Panc1 (cell line): Measurements from ENCODE around the gene STRADA. TPM values are rescaled to one million over a fixed set of nuclear protein-coding genes. Genes with fewer than 3 reads are reported as not detected.

Experiments
- ATAC-seq: fragments of 200-7000 bp; cut with Tn5 transposase; 2 replicates; pipeline ENCODE4 v1.9.1; 2020; ENCODE audit warnings: mild to moderate bottlenecking, moderate library complexity
- BruUV-seq: library from RNA; stranded (reverse); fragments of 400-500 nt; replicated peaks from 2 replicates; lab custom pipeline; 2021; lab: Mats Ljungman, UMichigan
- CTCF ChIA-PET: fragments of 300-600 bp; sonication (Branson Sonifier 250); formaldehyde crosslinking; loops from one replicate; lab custom pipeline; 2022; ENCODE audit warnings: antibody characterized with exemption; lab: Charles Lee
- POLR2A ChIA-PET: fragments of 300-600 bp; sonication (Branson Sonifier 250); formaldehyde crosslinking; loops from one replicate; lab custom pipeline; 2022; ENCODE audit warnings: antibody characterized with exemption; lab: Charles Lee
- DNase-seq: peaks from one replicate; pipeline ENCODE4 v3.0.0-alpha.2; 2010; ENCODE audit warnings: low read depth, low spot score
- H3K27ac ChIP-seq: 2 replicates; pipeline ENCODE4 v1.5.1; 2011; ENCODE audit warnings: mild to moderate bottlenecking, low read length, inconsistent platforms
- H3K27me3 ChIP-seq: fragments of 200-500 bp; sonication (Bioruptor generic); 2 replicates; pipeline ENCODE4 v1.6.0; 2014; ENCODE audit warnings: low read length, inconsistent platforms; ENCODE audit not compliant: control insufficient read depth, insufficient read depth
- H3K36me3 ChIP-seq: fragments of 200-500 bp; sonication (Bioruptor generic); 2 replicates; pipeline ENCODE4 v1.5.1; 2014; ENCODE audit warnings: inconsistent platforms, mild to moderate bottlenecking, low read length, moderate library complexity; ENCODE audit not compliant: control insufficient read depth, insufficient read depth
- H3K4me1 ChIP-seq: 2 replicates; pipeline ENCODE4 v1.5.1; 2011; ENCODE audit warnings: inconsistent platforms, mild to moderate bottlenecking, low read length, moderate library complexity; ENCODE audit not compliant: control insufficient read depth, insufficient read depth
- H3K4me3 ChIP-seq, 2 experiments: 2 replicates each; pipeline ENCODE4 v1.5.1; 2011 to 2012; ENCODE audit warnings: low read depth in 2 of 2, low read length in 2 of 2, mild to moderate bottlenecking in 2 of 2, inconsistent platforms in 1 of 2, moderate library complexity in 1 of 2
- H3K9me3 ChIP-seq: fragments of 200-500 bp; sonication (Bioruptor generic); 2 replicates; pipeline ENCODE4 v1.5.1; 2014; ENCODE audit warnings: low read depth, mild to moderate bottlenecking, inconsistent platforms, low read length, moderate library complexity; ENCODE audit not compliant: control insufficient read depth, insufficient read depth
- POLR2AphosphoS5 ChIP-seq: IDR thresholded peaks from 2 replicates; pipeline ENCODE4 v1.6.1; 2012; ENCODE audit warnings: mild to moderate bottlenecking, low read depth, low read length, moderate library complexity
- SIN3A ChIP-seq: IDR thresholded peaks from 2 replicates; pipeline ENCODE4 v1.6.1; 2012; ENCODE audit warnings: low read depth, mild to moderate bottlenecking, low read length, moderate library complexity, borderline replicate concordance; ENCODE audit not compliant: insufficient read depth
- TCF7L2 ChIP-seq: IDR thresholded peaks from 2 replicates; pipeline ENCODE4 v1.6.1; 2011; ENCODE audit warnings: mild to moderate bottlenecking, low read depth, low read length, inconsistent platforms
- in situ Hi-C: cut with HindIII; loops from 2 replicates; pipeline ENCODE4 v1.10.0; 2016; ENCODE audit warnings: low sequenced_read_pairs, low pct_unique_long_range_greater_than_20kb
- intact Hi-C: fragments of 100-400 bp; cut with micrococcal nuclease; formaldehyde crosslinking; loops from one replicate; pipeline ENCODE4 v1.10.0; 2022; ENCODE audit not compliant: unreplicated experiment
- total RNA-seq: library from RNA; stranded (reverse); gene quantifications from one replicate; pipeline ENCODE4 v1.2.1, GENCODE V29; 2021; ENCODE audit not compliant: unreplicated experiment
- TF ChIP-seq, protein P1 (sequence below), 2 experiments: IDR thresholded peaks; 2 replicates each; pipeline ENCODE4 v1.6.1; 2011 to 2012; ENCODE audit warnings: low read depth in 2 of 2, control low read depth in 1 of 2, low read length in 1 of 2, mild to moderate bottlenecking in 1 of 2, moderate library complexity in 1 of 2; ENCODE audit not compliant: insufficient read depth in 1 of 2
- TF ChIP-seq, protein P2 (sequence below): fragments of 450-650 bp; IDR thresholded peaks from 2 replicates; pipeline ENCODE4 v1.5.1; 2017; ENCODE audit warnings: mild to moderate bottlenecking

The STRADA gene
- total RNA-seq, 1 experiment from 2014 or later = 26.0 TPM

DNA sequence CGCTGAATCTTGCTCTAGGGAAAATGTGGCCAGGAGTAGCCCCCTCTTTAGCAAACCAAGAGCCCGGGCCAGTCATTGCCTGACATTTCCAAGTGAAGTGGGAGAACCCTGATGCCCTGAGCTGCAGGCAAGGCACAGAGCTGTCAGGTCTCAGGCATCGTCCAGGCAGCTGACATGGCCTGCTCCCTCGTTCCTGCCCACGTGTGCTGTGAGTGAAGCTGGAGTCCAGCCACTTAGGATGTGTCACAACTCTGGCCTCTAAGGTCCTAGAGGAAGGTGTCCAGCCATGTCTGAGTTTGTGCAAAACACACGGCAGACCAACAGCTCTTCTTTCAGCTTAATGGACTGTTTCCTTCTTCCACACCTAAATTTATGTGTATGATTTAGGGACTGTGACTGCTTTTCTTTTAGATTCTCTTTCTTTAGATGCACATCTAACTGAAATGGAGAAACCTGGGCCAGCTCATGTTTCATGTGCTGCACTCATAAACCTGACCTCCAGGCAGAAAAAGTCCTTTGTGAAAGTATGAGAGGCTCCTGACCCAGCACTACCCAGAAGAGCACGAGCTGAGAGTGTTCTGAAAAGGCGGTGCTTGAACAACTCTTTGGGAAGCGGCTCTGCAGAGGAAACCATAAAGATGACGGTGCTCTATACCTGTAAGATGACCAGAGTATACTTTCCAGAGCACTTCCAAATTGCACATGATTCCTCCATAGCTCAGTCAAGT lies 26.9 kb downstream of the STRADA start:
- Histone ChIP-seq H3K4me1 (no peaks in the 10 kb centered on the region), H3K36me3 (peaks cover 3% of the 10 kb centered on the region), H3K4me3 (no peak overlapping the region), H3K27ac (no peak overlapping the region), H3K9me3 (no peaks in the 10 kb centered on the region), H3K27me3 (no peaks in the 10 kb centered on the region)
- TF ChIP-seq, protein P1, sequence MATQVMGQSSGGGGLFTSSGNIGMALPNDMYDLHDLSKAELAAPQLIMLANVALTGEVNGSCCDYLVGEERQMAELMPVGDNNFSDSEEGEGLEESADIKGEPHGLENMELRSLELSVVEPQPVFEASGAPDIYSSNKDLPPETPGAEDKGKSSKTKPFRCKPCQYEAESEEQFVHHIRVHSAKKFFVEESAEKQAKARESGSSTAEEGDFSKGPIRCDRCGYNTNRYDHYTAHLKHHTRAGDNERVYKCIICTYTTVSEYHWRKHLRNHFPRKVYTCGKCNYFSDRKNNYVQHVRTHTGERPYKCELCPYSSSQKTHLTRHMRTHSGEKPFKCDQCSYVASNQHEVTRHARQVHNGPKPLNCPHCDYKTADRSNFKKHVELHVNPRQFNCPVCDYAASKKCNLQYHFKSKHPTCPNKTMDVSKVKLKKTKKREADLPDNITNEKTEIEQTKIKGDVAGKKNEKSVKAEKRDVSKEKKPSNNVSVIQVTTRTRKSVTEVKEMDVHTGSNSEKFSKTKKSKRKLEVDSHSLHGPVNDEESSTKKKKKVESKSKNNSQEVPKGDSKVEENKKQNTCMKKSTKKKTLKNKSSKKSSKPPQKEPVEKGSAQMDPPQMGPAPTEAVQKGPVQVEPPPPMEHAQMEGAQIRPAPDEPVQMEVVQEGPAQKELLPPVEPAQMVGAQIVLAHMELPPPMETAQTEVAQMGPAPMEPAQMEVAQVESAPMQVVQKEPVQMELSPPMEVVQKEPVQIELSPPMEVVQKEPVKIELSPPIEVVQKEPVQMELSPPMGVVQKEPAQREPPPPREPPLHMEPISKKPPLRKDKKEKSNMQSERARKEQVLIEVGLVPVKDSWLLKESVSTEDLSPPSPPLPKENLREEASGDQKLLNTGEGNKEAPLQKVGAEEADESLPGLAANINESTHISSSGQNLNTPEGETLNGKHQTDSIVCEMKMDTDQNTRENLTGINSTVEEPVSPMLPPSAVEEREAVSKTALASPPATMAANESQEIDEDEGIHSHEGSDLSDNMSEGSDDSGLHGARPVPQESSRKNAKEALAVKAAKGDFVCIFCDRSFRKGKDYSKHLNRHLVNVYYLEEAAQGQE (IDR thresholded peaks at IDR 0.05; ENCODE audit: insufficient read depth in 1 of 2, low read depth in 2 of 2, low read length in 1 of 2) = no peak
- TF ChIP-seq TCF7L2 (no peak), SIN3A (no peak), POLR2AphosphoS5 (no peak)
- TF ChIP-seq, protein P2, sequence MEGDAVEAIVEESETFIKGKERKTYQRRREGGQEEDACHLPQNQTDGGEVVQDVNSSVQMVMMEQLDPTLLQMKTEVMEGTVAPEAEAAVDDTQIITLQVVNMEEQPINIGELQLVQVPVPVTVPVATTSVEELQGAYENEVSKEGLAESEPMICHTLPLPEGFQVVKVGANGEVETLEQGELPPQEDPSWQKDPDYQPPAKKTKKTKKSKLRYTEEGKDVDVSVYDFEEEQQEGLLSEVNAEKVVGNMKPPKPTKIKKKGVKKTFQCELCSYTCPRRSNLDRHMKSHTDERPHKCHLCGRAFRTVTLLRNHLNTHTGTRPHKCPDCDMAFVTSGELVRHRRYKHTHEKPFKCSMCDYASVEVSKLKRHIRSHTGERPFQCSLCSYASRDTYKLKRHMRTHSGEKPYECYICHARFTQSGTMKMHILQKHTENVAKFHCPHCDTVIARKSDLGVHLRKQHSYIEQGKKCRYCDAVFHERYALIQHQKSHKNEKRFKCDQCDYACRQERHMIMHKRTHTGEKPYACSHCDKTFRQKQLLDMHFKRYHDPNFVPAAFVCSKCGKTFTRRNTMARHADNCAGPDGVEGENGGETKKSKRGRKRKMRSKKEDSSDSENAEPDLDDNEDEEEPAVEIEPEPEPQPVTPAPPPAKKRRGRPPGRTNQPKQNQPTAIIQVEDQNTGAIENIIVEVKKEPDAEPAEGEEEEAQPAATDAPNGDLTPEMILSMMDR = no peak
- ChIA-PET CTCF (no interaction called here), POLR2A (no interaction called here)
- in situ Hi-C loops (no loop called here), intact Hi-C loops (no loop called here)
- no TSS peak for BruUV-seq
- DNase-seq = no peak
- ATAC-seq = no peak

DNA sequence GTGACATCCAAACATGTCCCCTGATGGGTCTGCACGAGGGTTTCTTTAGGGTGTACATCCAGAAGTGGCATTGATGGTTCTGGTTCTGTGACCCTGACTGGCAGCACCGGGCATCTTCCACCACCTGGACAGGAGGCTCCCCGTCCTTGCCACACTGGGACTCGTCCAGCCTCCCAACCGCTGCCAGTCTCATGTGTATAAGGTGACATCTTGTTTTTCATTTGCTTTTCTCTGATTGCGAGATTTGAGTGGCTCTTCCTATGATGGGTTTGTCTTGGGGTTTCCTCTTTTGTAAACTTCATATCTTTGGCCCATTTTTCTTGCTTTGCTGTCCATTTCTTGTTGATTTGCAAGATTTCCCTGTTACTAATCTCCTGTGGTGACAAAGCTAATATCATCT lies 32.5 kb downstream of the STRADA start:
- no peak for TF ChIP-seq TCF7L2
- TF ChIP-seq, protein P1 (IDR thresholded peaks at IDR 0.05; ENCODE audit: insufficient read depth in 1 of 2, low read depth in 2 of 2, low read length in 1 of 2) = no peak
- TF ChIP-seq, protein P2 = no peak
- no peak for TF ChIP-seq SIN3A
- TF ChIP-seq POLR2AphosphoS5 = no peak
- Histone ChIP-seq H3K27ac (no peak overlapping the region), H3K9me3 (no peaks in the 10 kb centered on the region), H3K36me3 (peaks cover 3% of the 10 kb centered on the region), H3K4me3 (no peak overlapping the region), H3K4me1 (no peaks in the 10 kb centered on the region), H3K27me3 (no peaks in the 10 kb centered on the region)
- CTCF ChIA-PET = no interaction called here
- TSS peak; percentile 59 for BruUV-seq
- intact Hi-C loops (no loop called here), in situ Hi-C loops (no loop called here)
- POLR2A ChIA-PET = no interaction called here
- DNase-seq = no peak
- ATAC-seq = no peak
